Right renal cortex interstitium (tissue), 3 donors: ENCODE measurements around the gene AGTPBP1. TPM values are rescaled to one million over a fixed set of nuclear protein-coding genes. Genes with fewer than 3 reads are reported as not detected.
"Not testable (repeated sequence)": the region's sequence is repeated elsewhere in the genome, so short reads cannot be mapped to it uniquely, and the experiment has no call there.

Experiments
- DNase-seq, 3 donors: peaks; one replicate each; pipeline ENCODE4 v3.0.0-alpha.2; 2013; ENCODE audit warnings: low read depth in 3 of 3, low spot score in 2 of 3
- polyA plus RNA-seq, 3 donors: library from polyadenylated mRNA; unstranded; fragments of 120-200 nt; gene quantifications; one replicate each; pipeline ENCODE4 v1.2.1, GENCODE V29; 2013; ENCODE audit not compliant: insufficient read length in 3 of 3

AGTPBP1 gene
- polyA plus RNA-seq, 3 donors = 26.0 to 29.5 (median 28.5) TPM

GRCh38 chr9:85719411-85719810, 22.3 kb downstream of the AGTPBP1 start:
- DNase-seq = not testable (repeated sequence)

- DNase-seq = not testable (repeated sequence)
Observed at GRCh38 chr9:85717818-85718217, 23.9 kb downstream of the AGTPBP1 start.

GRCh38 chr9:85717220-85717619, 24.5 kb downstream of the AGTPBP1 start:
- no peak for DNase-seq

GRCh38 chr9:85716031-85716877, 25.5 kb downstream of the AGTPBP1 start:
- DNase-seq = no peak

DNA sequence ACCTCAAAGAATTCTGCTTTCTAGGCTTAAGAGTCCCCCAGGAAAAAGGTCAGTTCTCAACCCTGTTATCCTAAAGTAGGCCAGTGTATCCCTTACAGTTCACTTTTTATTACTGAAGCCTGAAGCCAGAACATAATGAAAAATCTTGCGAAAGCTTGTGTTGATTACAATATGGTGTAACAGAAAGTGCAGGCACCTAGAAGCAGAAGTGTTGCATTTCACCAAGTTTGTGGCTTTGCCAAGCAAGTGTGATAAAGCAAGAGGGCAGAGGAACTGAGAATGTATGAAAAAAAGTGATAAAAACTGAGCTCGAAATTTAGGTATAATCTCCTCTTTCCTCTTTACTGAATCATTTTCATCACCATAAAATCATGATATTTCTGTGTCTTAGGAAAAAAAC, 26.2 kb downstream of the AGTPBP1 start:
- DNase-seq = no peak

GRCh38 chr9:85713897-85714296, 27.9 kb downstream of the AGTPBP1 start:
- DNase-seq = no peak

DNA sequence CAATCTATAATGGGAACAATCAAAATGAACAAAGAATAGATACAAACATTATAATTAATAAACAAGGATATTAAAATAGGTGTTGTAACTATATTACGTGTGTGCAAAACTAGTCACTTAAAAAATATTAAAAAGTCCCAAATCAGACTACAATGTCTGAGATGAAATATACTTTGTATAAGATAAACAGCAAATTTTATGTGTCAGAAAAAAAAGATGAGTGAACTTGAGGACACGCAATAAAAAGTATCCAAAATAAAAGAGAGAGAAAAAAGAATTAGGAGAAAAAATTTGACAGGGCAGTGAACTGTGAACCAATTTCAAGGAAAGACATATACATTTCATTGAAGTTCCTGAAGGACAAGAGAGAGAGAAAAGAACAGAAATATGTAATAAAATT, 37.0 kb downstream of the AGTPBP1 start:
- DNase-seq = no peak

DNA sequence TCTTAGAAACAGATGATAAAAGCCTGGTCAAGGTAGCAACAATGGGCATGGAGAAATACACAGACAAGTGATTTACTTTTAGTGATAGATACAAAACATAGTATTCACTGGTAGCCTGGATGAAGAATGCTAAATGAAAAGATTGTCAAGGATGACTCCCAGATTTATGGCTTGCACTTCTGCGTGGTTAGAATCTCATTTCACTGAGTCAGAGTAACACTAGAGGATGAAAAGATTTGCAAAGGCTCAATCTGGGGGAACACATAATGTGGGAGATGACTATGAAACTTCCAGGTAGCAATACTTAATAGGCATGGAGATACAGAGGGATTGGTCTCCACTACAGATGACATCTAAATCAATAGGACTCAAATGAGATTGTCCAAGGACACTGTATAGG, 38.4 kb downstream of the AGTPBP1 start:
- no peak for DNase-seq

- no peak for DNase-seq
Observed at GRCh38 chr9:85702726-85703289, 38.9 kb downstream of the AGTPBP1 start.

DNA sequence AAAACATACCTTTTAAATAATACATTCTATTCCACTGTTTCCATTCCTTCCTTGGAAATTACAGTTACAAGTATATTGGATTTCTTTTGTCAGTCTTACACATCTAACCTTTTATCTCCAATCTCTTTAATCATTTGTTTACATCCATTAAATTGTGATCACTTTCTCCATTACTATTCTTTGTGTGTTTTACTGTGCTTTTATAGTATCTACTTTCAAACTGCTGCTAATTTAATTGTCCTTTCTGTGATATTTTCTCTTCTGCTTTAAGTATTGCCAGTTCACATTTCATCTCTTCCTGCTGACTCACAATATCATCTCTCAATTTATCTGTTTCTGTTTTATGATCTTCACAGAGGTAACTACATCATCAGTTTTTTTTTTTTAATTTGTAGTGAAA, 39.6 kb downstream of the AGTPBP1 start:
- no peak for DNase-seq

GRCh38 chr9:85700330-85700729, 41.4 kb downstream of the AGTPBP1 start:
- no peak for DNase-seq

DNA sequence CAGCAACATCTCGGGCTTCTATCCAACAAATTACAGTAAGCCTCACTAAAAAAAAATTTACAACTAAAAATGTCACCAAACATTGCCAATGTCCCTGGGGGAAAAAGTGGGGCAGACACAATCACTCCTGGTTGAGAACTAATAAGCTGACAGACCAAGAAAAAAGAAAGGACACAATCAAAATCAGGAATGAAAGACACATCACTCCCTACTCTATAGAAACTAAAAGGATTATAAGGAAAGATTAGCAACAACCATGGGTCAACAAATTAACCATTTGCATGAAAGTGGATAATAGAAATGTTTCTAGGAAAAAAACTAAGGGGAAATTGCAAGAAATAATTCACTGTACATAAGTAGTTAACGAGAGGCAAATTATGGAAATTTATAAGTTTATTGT, 53.4 kb downstream of the AGTPBP1 start:
- DNase-seq = no peak

DNA sequence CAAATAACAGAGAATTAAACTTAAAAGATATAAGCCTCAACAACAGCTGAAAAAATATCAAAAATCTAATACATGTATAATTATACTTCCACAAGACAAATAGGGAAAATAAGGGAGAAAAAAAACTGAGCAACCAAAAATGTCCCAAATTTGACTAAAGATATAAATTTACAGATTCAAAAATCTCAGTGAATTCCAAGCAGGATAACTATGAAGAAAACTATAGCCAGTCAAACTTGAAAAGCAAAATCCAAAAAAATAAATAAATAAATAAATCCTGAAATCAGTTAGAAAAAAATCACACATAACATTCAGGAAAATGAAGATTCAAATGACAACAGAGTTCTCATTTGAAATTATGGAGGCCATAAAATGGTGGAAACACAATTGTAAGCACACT, 56.7 kb downstream of the AGTPBP1 start:
- no peak for DNase-seq

DNA sequence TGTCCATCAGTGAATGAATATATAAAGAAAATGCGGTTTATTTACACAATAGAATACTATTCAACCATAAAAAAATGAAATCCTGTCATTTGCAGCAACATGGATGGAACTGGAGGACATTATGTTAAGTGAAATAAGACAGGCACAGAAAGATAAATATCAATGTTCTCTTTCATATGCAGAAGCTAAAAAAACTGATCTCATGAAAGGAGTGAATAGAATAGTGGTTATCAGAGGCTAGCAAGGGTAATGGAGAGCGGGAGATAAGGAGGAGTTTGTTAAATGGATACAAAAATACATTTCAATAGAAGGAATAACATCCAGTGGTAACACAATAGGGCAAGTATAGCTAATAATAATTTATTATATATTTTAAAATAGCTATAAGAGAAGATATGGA, 65.0 kb downstream of the AGTPBP1 start:
- DNase-seq = no peak

- DNase-seq = no peak
Observed at GRCh38 chr9:85667374-85667773, 74.4 kb downstream of the AGTPBP1 start.

DNA sequence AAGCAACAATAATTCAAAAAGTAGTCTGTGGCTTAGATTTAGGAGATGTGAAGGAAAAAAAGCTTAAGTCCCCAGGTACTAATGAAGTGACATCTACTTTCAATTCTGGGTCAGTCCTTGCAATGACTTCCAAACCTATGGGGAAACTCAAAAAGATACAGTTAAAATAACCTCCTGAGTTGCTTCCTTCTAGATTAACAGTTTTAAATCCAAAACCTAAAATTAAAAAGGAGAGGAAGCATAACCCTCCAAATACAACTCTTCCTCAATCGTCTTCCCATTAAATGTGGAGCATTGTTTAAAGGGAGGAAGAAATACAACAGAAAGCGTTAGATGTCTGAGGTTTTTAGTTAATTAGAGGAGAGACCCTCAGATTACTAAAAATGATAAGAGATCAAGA, 75.7 kb downstream of the AGTPBP1 start:
- no peak for DNase-seq

DNA sequence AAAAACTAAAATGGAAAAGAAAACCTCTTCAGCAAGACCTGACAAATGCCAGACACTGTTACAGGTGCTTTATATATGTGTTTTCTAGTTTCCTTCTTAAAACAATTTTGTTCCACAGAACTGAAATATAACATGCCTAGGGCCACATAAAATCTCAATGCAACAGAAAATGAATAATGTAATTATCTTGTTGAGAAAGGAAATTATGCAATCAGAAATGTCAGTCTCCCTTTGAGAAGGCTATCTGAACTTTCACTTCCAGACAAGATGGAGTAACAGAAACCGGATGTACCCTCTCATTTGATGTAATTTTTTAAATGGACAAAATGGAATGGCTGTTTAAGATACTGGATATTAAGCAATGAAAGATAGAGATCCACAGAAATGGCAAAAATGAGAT, 79.2 kb downstream of the AGTPBP1 start:
- no peak for DNase-seq

- no peak for DNase-seq
Observed at GRCh38 chr9:85658716-85659115, 83.0 kb downstream of the AGTPBP1 start.

GRCh38 chr9:85653153-85653552, 88.6 kb downstream of the AGTPBP1 start:
- DNase-seq = no peak

DNA sequence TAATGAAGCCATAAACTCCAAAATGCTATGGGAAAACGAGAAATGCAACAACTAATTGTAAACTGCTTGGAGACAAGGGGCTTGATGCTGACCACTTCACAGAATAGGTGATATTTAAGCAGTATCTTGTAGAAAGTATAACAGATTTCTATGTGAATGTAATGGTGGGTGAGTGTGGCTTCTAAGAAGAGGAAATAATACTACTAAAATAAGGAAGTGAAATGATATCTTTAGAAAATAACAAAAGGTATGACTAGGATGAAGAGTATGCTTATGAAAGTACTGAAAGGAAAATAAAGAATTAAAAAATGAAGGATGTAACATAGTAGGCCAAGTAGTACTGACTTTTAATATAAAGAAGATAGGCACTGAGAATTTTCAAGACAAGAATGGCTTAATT, 94.2 kb downstream of the AGTPBP1 start:
- no peak for DNase-seq

- no peak for DNase-seq
Observed at GRCh38 chr9:85645909-85646627, 95.7 kb downstream of the AGTPBP1 start.

GRCh38 chr9:85640425-85640824, 101.3 kb downstream of the AGTPBP1 start:
- DNase-seq = no peak
